Liver (tissue), 9 donors: ENCODE results near the gene CEMIP. TPM values are rescaled to one million over a fixed set of nuclear protein-coding genes. Genes with fewer than 3 reads are reported as not detected.
"Not testable (repeated sequence)": the region's sequence is repeated elsewhere in the genome, so short reads cannot be mapped to it uniquely, and the experiment has no call there.

Experiments
- DNase-seq: peaks from one replicate; pipeline ENCODE4 v3.0.0-alpha.2; 2017; ENCODE audit warnings: low spot score
- H3K27ac ChIP-seq, 2 donors: one replicate each; pipeline ENCODE4 v1.7.0; 2013; ENCODE audit warnings: inconsistent platforms in 2 of 2, low read length in 2 of 2, control low read depth in 1 of 2, low read depth in 1 of 2, mild to moderate bottlenecking in 1 of 2
- H3K27me3 ChIP-seq, 4 donors: one replicate each; pipeline versions ENCODE4 v1.6.1 to v1.7.0; 2013; ENCODE audit warnings: low read length in 3 of 4, inconsistent platforms in 1 of 4, mild to moderate bottlenecking in 1 of 4, moderate library complexity in 1 of 4; ENCODE audit not compliant: control insufficient read depth in 4 of 4, insufficient read depth in 4 of 4
- H3K36me3 ChIP-seq, 4 donors: one replicate each; pipeline versions ENCODE4 v1.6.1 to v1.7.0; 2013; ENCODE audit warnings: low read length in 3 of 4, mild to moderate bottlenecking in 3 of 4, low read depth in 1 of 4, moderate library complexity in 1 of 4; ENCODE audit not compliant: control insufficient read depth in 4 of 4, insufficient read depth in 3 of 4
- H3K4me1 ChIP-seq, 4 donors: one replicate each; pipeline versions ENCODE4 v1.6.1 to v1.7.0; 2013; ENCODE audit warnings: low read length in 3 of 4, mild to moderate bottlenecking in 3 of 4, moderate library complexity in 1 of 4; ENCODE audit not compliant: control insufficient read depth in 4 of 4, insufficient read depth in 4 of 4
- H3K4me3 ChIP-seq, 3 donors: one replicate each; pipeline versions ENCODE4 v1.6.1 to v1.7.0; 2013; ENCODE audit warnings: low read length in 3 of 3, control low read depth in 1 of 3, low read depth in 1 of 3, mild to moderate bottlenecking in 1 of 3
- H3K9ac ChIP-seq, 2 donors: one replicate each; pipeline ENCODE4 v1.7.0; 2013; ENCODE audit warnings: low read length in 2 of 2, mild to moderate bottlenecking in 2 of 2, moderate library complexity in 2 of 2, control low read depth in 1 of 2, low read depth in 1 of 2
- H3K9me3 ChIP-seq, 4 donors: one replicate each; pipeline versions ENCODE4 v1.6.1 to v1.7.0; 2013; ENCODE audit warnings: low read length in 3 of 4; ENCODE audit not compliant: control insufficient read depth in 4 of 4
- GABPA ChIP-seq, 2 donors: IDR thresholded peaks in 1 of 2; conservative IDR thresholded peaks in 1 of 2; 2 replicates each; pipeline ENCODE4 v1.6.1; 2016; ENCODE audit warnings: antibody characterized with exemption in 2 of 2, mild to moderate bottlenecking in 1 of 2, moderate library complexity in 1 of 2
- HNF4A ChIP-seq, 2 donors: conservative IDR thresholded peaks; 2 replicates each; pipeline ENCODE4 v1.6.1; 2016; ENCODE audit warnings: antibody characterized with exemption in 2 of 2, mild to moderate bottlenecking in 2 of 2
- MAX ChIP-seq: IDR thresholded peaks from 2 replicates; pipeline ENCODE4 v1.6.1; 2016; ENCODE audit warnings: antibody characterized with exemption
- RAD21 ChIP-seq, 2 donors: IDR thresholded peaks; 2 replicates each; pipeline ENCODE4 v1.6.1; 2016; ENCODE audit warnings: antibody characterized with exemption in 2 of 2, mild to moderate bottlenecking in 2 of 2
- ZBTB33 ChIP-seq: IDR thresholded peaks from 2 replicates; pipeline ENCODE4 v1.6.1; 2016; ENCODE audit warnings: antibody characterized with exemption
- WGBS: extraction: QIAGEN DNeasy Blood & Tissue Kit; methylation state at CpG from one replicate; pipeline ENCODE4 v1.1.7; 2013; 5-methylcytosine and 5-hydroxymethylcytosine counted together
- polyA plus RNA-seq, 2 donors: library from polyadenylated mRNA; stranded (reverse) in 1 of 2; unstranded in 1 of 2; fragments of 200-250 nt in 1 of 2; fragments of >200 nt in 1 of 2; fragmentation: Nextera tagmentation in 1 of 2; extraction: Ambion mirVana in 1 of 2; gene quantifications; one replicate each; pipeline versions ENCODE4 v1.2.1 to v1.2.3, GENCODE V29; 2013 to 2015
- total RNA-seq, 2 donors: library from RNA; depleted of rRNA; stranded (reverse); fragments of >200 nt; gene quantifications; one replicate each; pipeline ENCODE4 v1.2.3, GENCODE V29; 2014
- TF ChIP-seq, protein P1 (sequence below): fragments of 150-350 bp; IDR thresholded peaks from 2 replicates; pipeline ENCODE4 v1.5.1; 2017; ENCODE audit warnings: improper control_type of control experiment, low read depth, low read length; ENCODE audit not compliant: missing input control
- TF ChIP-seq, protein P2 (sequence below): IDR thresholded peaks from 2 replicates; pipeline ENCODE4 v1.6.1; 2016; ENCODE audit warnings: antibody characterized with exemption
- donor health status: healthy.
- donor health status: healthy.
- donor health status: healthy.
- donor health status: healthy.
- donor health status: healthy.

The CEMIP gene
- total and polyA plus RNA-seq, 4 donors = under 0.01 to 0.89 (median 0.21) TPM

DNA sequence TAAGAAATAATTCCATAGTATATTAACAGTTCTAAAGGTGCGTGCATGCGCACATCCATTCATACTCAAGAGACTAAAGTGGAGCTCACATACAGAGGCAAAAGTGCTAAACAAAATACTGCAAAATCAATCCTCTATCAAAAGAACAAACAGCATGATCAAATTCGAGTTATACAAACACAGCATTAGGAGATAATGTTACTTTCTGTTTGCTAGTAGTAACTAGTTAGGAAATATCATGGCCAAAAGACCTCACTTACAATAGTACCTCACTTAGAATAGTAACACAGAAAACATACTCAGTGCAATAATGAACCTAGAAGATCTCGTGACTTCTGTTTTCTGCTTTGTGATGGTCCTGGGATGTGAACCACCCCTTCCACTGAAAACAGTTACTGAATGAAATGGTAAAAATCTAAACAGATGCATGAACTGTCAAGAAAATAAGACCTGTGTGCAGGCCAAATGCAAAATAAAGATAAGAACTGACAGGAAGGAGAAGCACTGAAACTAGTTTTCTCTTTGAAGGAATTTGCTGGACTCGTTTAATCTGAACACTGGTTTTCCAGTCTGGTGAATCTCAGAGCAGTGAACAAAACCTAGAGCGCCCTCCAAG lies 20.9 kb upstream of the CEMIP start:
- peaks cover 0 to 1% (median 0%) of the 10 kb centered on the region in 4 donors for H3K36me3 ChIP-seq
- no peaks in the 10 kb centered on the region for H3K27me3 ChIP-seq
- H3K9ac ChIP-seq = no peak overlapping the region
- DNase-seq = no peak
- no peaks in the 10 kb centered on the region for H3K9me3 ChIP-seq
- no peak overlapping the region for H3K27ac ChIP-seq
- peaks cover 0 to 10% (median 5%) of the 10 kb centered on the region in 4 donors for H3K4me1 ChIP-seq
- no peak for TF ChIP-seq ZBTB33
- peak; percentile 12 to 29 for TF ChIP-seq RAD21 (IDR thresholded peaks at IDR 0.05)
- peak; percentile 18 for TF ChIP-seq MAX
- WGBS = 44% methylated on average over 6 of the region's 6 CpGs
- H3K4me3 ChIP-seq = no peak overlapping the region

DNA sequence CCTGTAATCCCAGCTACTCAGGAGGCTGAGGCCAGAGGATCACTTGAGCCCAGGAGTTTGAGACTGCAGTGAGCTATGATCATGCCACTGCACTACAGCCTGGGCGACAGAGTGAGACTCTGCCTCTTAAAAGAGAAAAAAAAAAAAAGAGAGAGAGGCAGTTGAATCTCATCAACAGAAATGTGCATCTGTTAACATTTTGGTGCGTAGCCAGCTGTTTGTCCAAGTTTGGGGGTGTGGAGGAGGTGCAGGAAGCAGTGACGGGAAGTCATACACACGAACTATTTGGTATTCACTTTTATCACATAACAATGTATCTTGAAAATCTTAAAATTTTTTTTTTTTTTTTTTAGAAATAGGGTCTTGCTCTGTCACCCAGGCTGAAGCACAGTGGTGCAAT lies 18.2 kb upstream of the CEMIP start:
- TF ChIP-seq, protein P1, sequence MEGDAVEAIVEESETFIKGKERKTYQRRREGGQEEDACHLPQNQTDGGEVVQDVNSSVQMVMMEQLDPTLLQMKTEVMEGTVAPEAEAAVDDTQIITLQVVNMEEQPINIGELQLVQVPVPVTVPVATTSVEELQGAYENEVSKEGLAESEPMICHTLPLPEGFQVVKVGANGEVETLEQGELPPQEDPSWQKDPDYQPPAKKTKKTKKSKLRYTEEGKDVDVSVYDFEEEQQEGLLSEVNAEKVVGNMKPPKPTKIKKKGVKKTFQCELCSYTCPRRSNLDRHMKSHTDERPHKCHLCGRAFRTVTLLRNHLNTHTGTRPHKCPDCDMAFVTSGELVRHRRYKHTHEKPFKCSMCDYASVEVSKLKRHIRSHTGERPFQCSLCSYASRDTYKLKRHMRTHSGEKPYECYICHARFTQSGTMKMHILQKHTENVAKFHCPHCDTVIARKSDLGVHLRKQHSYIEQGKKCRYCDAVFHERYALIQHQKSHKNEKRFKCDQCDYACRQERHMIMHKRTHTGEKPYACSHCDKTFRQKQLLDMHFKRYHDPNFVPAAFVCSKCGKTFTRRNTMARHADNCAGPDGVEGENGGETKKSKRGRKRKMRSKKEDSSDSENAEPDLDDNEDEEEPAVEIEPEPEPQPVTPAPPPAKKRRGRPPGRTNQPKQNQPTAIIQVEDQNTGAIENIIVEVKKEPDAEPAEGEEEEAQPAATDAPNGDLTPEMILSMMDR = no peak
- no peak for TF ChIP-seq GABPA (IDR thresholded peaks at IDR 0.05 in 1 of 2, conservative IDR thresholded peaks at IDR 0.05 in 1 of 2)
- TF ChIP-seq, protein P2, sequence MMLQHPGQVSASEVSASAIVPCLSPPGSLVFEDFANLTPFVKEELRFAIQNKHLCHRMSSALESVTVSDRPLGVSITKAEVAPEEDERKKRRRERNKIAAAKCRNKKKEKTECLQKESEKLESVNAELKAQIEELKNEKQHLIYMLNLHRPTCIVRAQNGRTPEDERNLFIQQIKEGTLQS = no peak
- Histone ChIP-seq H3K27me3 (no peaks in the 10 kb centered on the region), H3K27ac (no peak overlapping the region), H3K4me3 (no peak overlapping the region), H3K36me3 (no peaks in the 10 kb centered on the region), H3K9me3 (no peaks in the 10 kb centered on the region), H3K9ac (no peak overlapping the region), H3K4me1 (peaks cover 0 to 10% (median 5%) of the 10 kb centered on the region in 4 donors)
- no peak for DNase-seq
- WGBS = 47% methylated on average over 4 of the region's 4 CpGs

DNA sequence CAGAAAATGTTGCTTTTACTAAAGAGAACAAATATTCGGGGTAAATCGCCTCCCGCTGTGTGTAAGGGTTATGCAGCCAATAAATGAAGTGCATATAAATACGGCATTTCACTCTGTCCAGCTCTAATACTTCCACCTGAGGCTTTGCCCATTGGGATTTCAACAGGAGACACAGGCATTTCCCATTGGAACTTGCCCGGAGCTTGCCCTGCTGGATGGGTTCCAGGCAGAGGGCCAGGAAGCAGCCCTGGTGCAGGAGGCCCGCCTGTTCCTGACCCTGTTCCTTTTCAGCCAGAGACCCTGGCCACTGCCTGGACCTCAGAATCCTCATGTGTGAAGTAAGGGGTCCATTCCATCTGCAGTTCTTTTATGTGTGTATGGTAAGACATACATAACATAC lies 17.4 kb upstream of the CEMIP start:
- H3K27ac ChIP-seq = no peak overlapping the region
- DNase-seq = no peak

DNA sequence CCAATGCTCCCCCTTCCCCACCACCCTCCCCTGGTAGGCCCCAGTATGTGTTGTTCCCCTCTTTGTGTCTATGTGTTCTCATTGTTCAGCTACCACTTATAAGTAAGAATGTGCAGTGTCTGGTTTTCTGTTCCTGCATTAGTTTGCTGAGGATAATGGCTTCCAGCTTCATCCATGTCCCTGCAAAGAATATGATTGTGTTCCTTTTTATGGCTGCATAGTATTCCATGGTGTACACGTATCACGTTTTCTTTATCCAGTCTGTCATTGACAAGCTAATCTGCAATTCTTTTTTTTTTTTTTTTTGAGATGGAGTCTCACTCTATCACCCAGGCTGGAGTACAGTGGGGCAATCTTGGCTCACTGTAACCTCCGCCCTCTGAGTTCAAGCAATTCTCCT lies 15.9 kb upstream of the CEMIP start:
- not testable (repeated sequence) for H3K4me1 ChIP-seq, H3K27me3 ChIP-seq, H3K27ac ChIP-seq, DNase-seq, H3K9me3 ChIP-seq, H3K36me3 ChIP-seq, H3K9ac ChIP-seq, H3K4me3 ChIP-seq
- WGBS = 95% methylated on average over 3 of the region's 3 CpGs

More for the DNA sequence above, 17.4 kb upstream of the CEMIP start:
- Histone ChIP-seq H3K9ac (no peak overlapping the region), H3K9me3 (no peaks in the 10 kb centered on the region), H3K4me3 (no peak overlapping the region), H3K36me3 (no peaks in the 10 kb centered on the region), H3K27me3 (no peaks in the 10 kb centered on the region), H3K4me1 (peaks cover 0 to 10% (median 5%) of the 10 kb centered on the region in 4 donors)
- TF ChIP-seq, protein P2 = no peak
- peak in 1 of 2 donors; percentile 7 for TF ChIP-seq HNF4A (conservative IDR thresholded peaks at IDR 0.05)
- WGBS = 83% methylated on average over 6 of the region's 6 CpGs
